ENCODE measurements around the gene CACNA1C.

CACNA1C gene

DNA sequence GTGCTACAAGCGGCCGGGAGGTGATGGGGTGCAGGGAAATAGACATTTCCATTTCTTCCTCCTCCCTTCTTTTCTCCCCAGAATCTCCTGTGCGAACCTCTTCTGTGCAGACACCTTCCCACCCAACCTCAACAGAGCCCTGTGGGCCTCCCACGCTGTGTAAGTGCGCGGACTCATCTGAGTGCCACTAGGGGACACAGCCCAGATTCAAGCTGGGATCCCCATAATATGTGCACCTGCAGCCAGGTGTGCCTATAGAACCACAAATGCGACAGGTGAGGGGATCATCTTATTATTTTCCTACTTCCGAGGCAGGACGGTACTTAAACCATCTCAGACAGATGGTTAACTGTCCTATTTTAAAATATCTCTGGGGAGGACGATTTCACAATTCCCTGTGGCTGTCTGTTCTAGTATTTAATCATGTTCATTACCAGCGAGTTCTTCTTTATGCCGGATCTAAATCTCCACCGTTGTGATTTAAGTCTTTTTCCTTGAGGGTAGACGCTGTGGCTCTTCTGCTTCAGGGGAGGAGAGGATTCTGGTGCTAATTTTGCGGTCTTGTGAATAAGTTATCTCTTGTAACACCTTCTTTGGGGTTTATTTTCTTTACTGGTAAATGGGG lies 17.2 kb upstream of the CACNA1C start:
- no peak for DNase-seq

- DNase-seq: no peak
Observed at GRCh38 chr12:2039034-2039433, 13.8 kb upstream of the CACNA1C start.

DNA sequence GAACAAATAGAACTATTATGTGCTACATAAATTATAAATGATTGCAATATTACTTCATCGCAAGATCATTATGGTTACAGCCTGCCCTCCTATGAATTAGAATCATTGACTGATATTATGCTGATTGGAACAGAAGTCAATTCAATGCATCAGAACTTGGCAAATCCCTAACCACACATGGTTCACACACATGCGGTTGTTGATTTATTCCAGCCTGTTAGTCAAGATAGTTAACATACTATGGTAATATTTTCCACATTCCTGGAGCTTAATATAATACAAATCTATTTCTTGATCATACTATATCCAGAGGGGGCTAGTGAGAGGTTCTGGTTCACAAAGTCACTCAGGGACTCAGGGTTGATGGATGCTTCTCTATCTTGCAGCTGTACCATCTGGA lies 9.7 kb upstream of the CACNA1C start:
- DNase-seq: no peak

- no peak for DNase-seq
Observed at GRCh38 chr12:2044165-2044564, 8.6 kb upstream of the CACNA1C start.

GRCh38 chr12:2046957-2047356 lies 5.8 kb upstream of the CACNA1C start:
- no peak for DNase-seq

- no peak for DNase-seq
Observed at GRCh38 chr12:2047752-2048151, 5.0 kb upstream of the CACNA1C start.

DNA sequence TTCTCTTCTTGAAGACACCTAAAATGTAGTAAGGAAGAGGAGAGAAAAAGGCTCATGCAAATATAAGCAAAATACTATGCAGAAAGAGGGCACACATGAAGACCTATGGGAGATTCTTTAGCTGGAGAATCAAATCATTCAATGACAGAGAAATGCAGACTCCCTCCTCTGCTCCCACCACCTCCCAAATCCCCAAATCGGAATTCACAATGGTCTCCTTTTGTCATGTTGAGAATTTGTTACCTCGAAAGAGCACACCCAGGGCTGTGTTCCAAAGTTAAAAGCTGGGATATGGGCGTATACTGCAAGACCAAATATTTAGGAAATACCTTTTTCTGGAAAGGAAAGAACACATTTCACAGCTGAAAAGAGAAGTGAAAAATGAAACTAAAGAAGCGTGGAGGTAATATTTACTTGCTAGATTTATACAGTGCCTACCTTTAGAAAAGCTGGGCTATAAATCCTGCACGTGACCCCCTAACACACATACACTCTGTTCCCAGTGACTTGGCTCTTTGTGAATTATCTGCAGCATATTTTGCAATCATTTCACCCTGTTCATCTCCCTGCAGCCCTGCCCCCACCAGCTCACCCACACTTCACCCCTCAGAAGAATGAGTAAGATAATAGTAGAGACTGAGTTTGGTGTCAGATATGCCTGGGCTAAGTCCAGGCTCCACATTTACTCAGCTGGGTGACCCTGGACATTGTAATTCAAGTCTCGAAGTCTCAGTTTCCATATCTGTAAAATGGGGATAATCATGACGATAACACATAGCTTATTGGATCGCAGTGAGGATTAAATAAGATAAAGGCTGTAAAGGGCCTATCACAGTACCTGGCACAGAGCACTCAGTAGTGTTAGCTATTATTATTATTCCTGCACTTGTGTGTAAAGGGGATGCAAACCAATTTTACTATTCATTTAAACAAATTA lies 2.9 kb upstream of the CACNA1C start:
- no peak for DNase-seq

- DNase-seq: no peak
Observed at GRCh38 chr12:2051700-2052621, 826 bp upstream of the CACNA1C start.

DNA sequence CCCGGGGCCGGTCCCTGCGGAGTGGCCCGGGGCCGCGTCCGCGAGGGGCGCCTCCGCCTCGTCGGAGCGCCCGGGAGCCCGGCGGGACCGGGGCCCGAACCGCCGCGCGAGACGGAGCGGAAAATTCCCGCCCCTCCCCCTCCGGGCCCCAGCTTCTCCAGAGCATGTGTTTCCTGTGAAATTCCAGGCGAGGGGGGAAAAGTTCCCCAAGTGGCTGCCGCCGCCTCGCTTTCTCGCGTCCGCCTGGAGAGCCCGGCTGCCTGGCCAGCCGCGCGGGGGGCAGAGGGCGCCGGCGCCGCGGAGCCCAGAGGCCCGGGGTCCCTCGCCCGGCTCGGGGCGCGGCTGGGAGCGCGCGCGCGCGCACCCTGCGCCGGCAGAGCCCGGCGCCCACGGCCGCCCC lies 904 bp downstream of the CACNA1C start:
- DNase-seq: no peak

GRCh38 chr12:2054091-2055018 lies 1.6 kb downstream of the CACNA1C start:
- DNase-seq: no peak

DNA sequence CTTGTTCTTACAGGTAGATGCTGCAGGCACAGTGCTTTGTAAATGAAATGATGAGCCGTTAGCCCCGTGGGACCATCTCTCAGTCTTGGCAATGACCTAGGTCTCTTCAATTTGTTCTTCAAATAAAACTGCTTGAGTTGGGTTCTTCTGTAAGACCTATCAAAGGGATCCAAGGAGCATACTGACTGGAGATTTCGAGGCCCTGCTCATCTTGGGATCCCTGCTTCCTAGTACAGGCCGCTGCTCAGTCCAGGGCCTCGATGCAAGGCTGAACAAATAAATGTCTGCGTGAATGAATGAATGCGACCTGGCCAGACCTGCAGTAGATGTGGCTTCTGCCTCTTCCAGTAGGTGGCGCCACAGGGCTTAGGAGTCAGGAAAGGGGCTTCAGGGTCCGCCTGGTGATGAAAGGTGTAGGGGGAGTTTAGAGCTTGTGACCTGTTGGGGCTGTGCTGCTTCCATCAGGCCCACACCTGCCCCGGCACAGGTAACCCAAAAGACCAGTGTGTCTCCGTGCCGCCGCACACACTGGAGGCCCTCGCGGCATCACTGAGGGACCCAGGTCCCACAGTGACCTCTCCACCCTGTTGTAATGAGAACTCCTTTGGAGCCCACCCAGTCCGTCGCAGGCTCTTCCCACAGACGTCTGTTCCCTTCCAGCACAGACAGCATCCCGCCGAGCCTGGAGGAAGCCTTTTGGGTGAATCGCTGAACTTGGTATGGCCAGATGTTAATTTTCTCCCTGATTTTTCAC lies 4.4 kb downstream of the CACNA1C start:
- peak; percentile 10 to 52 for DNase-seq

DNA sequence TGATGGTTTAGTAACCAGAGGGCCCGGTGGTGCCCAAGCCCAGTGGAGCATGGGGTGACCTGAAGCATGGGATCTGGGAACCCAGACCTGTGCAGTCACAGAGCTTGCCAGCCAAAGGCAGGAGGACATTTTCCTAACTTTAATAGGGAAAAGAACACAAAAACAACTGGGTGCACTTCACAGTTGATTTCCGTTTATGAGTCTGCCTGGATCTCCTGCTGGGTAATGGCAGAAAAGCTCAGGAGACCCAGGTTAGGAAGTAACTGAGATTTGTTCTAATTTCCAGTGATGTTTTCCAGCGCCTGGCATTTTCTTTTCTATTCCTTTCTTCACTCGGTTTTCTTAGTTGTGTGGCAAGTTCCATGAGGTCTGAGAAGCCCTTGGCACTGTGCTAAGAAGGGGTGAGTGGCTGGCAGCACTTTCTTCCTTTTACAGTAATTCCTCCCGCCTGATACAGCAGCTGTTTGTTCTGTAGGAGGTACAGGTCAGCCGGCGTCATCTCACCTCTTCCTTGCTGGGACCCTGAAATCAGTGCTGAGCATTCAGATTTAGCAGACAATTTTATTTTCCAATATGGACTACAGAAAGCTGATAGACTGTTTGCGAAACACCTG lies 5.1 kb downstream of the CACNA1C start:
- no peak for DNase-seq

DNA sequence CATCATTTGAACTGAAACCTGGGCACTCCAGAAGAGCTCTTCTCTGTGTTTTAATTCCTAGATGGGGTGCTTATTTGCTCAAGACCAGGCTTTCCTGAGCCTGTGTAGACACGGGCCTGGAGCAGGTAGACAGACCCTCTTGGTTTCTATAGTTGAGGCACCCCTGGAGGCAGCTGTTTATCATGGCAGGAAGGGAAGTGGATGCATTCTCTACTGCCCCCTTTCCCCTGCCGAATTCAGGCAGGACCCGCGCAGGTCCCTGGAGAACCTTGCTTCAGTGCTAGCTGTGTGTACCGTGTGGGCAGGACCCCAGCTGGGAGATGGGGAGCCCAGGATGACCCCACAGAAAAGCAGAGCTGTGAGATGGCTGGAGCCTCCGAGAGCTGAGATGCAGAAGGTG lies 6.0 kb downstream of the CACNA1C start:
- DNase-seq: no peak

DNA sequence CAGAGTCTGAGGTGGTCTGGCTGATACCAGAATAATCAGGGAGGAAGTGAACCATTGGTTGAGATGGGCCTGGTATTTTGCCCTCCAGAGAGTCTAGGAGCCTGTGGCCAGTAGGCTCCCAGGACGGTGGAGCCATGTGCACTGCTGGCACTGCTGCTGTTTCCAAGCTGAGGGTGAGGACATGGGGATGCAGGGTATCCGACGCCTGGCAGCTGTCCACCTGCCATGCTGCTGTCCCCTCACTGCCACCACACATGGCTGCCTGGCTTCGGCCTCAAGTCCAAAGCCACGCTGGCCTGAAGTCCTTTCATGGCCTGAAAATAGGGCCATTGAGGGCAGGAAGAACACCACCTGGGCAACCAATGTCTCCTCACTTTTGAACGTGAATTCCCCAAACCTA lies 8.6 kb downstream of the CACNA1C start:
- no peak for DNase-seq

- DNase-seq: no peak
Observed at GRCh38 chr12:2064071-2064507, 11.3 kb downstream of the CACNA1C start.

DNA sequence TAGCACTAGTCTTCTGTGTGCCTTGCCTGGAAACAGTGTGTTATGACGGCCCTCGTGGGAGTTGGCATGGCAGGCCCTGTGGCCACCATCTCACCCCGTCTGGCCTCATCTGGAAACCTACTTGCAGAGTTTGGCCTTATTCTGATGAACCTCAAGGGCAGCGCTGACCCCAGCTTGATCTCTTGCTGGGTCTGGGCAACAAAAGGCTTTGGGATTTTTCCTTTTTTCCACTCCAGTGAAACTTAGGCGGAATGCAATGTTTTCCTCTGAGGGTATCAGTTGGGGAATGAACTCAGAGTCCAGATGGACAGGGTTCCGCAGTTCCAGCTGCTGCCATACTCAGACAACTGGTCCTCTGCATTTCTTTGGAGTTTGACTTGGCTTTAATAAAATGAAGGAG lies 15.9 kb downstream of the CACNA1C start:
- DNase-seq: no peak

- DNase-seq: no peak
Observed at GRCh38 chr12:2070440-2071045, 17.8 kb downstream of the CACNA1C start.

DNA sequence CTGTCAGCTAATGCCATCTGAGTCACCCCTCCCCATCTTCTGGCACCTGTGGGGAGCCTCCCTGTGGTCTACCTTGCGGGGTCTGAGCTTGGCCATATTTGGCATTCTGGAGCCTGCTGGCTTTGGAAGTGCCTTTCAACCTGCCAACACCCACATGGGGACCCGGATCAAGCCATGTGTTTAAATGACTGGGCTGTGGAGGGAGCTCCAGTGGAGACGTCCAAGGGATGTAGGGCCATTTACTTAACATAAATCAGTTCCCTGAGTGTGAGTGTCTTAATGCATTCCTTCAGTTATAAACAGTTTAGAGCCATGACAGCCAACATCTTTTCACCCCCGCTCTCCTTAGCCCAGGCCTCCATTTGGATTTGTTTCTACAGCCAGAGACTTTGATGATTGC lies 22.0 kb downstream of the CACNA1C start:
- DNase-seq: no peak

GRCh38 chr12:2075508-2076195 lies 22.9 kb downstream of the CACNA1C start:
- no peak for DNase-seq

GRCh38 chr12:2076196-2076570 lies 23.4 kb downstream of the CACNA1C start:
- DNase-seq: no peak

Measured in inflammatory macrophage treated with lipopolysaccharide for 1 hour (primary cell).